HG02678 (cell line): Measurements from ENCODE around the gene MEN1.
"Not testable (repeated sequence)": the region's sequence is repeated elsewhere in the genome, so short reads cannot be mapped to it uniquely, and the experiment has no call there.

Experiments used
- ATAC-seq: cut with Tn5 transposase; IDR thresholded peaks from one replicate; pipeline ENCODE4 v1.9.1; 2021; ENCODE audit warnings: mild to moderate bottlenecking, moderate library complexity; ENCODE audit not compliant: unreplicated experiment

MEN1 gene

GRCh38 chr11:64846998-64847666 is 36.8 kb upstream of the MEN1 start:
- peak; percentile 34 for ATAC-seq

GRCh38 chr11:64845776-64846129 is 35.4 kb upstream of the MEN1 start:
- not testable (repeated sequence) for ATAC-seq

- ATAC-seq = no peak
Observed at GRCh38 chr11:64845129-64845775, 34.9 kb upstream of the MEN1 start.

DNA sequence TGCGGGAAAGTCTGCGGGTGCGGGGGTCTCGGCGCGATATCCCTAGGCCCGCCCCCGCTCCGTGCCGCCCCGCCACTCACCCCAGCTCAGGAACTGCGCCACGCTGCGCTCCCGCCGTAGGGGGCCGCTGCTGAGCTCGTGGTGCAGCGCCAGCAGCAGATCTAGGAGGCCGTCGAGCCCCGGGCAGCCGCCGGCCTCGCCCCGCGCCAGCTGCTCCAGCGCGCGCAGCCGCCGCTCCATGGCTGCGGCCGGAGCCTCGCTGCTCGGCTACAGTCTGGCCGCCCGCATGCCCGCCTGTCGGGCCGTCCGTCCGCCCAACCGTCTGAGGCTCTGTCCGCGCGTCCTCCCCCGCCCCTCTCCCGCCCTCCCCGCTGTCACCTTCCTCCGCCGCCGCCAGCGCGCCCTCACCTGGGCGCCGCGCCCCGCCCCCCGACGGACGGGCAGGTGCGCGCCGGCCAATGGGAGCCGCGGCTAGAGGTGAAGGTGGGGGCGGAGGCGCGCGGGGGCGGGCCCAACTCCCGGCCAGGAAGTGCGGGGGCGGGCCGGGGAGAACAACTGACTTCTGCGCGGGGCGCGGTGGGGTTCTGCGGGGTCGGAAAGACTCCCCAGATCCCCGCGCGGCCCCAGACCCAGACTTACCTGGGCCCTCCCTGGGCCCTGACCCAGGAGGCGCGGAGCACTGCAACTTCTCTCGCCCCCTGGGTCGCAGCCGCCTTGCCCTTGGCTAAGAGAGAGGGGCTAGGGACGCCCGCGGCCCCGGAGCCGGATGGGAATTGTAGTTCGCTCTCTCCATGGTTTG is 34.2 kb upstream of the MEN1 start, which contains the start of gene CDC42BPG:
CDC42BPG (minus strand) TSS at position 324 of the 799 bp plus-strand sequence; CDS start at position 240, 84 bp downstream.
- peak; percentile 35 for ATAC-seq

GRCh38 chr11:64843686-64844329 is 33.5 kb upstream of the MEN1 start:
- ATAC-seq = no peak

- no peak for ATAC-seq
Observed at GRCh38 chr11:64842851-64843685, 32.7 kb upstream of the MEN1 start.

GRCh38 chr11:64842366-64842759 is 32.0 kb upstream of the MEN1 start:
- no peak for ATAC-seq

DNA sequence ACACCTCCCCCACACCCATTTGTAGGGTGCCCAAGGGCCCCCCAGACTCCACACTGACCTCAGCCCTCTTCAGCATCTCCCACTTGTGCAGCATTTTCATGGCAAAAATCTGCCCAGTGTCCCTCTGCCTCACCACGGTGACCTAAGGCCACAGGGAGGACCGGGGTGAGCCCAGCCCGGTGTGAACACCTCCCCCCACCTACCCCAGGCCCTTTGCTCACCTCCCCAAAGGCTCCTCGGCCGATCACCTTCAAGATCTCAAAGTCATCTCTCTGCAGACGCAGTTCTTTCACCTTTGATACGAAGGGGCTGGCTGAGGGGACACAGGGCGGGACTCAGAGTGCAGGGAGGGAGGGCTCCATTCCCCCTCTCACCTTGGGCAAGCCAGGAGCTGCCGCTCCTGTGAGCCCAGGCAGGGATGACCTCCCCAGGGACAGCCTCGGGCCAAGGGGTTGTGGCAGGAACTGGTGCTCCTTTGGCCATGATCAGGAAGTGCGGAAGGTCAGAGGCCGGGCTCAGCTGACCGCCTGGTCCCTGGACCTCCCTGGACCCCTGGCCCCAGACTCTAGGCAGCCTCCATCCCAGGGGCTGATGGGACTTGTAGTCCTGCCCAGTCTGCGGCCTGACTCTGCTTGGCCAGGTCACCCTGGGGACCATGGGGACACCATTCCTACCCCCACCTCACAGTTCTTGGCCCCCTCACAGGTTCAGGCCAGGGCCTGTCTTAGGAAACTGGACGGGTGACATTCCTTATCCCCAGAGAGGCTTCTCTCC is 31.4 kb upstream of the MEN1 start:
- ATAC-seq = no peak

DNA sequence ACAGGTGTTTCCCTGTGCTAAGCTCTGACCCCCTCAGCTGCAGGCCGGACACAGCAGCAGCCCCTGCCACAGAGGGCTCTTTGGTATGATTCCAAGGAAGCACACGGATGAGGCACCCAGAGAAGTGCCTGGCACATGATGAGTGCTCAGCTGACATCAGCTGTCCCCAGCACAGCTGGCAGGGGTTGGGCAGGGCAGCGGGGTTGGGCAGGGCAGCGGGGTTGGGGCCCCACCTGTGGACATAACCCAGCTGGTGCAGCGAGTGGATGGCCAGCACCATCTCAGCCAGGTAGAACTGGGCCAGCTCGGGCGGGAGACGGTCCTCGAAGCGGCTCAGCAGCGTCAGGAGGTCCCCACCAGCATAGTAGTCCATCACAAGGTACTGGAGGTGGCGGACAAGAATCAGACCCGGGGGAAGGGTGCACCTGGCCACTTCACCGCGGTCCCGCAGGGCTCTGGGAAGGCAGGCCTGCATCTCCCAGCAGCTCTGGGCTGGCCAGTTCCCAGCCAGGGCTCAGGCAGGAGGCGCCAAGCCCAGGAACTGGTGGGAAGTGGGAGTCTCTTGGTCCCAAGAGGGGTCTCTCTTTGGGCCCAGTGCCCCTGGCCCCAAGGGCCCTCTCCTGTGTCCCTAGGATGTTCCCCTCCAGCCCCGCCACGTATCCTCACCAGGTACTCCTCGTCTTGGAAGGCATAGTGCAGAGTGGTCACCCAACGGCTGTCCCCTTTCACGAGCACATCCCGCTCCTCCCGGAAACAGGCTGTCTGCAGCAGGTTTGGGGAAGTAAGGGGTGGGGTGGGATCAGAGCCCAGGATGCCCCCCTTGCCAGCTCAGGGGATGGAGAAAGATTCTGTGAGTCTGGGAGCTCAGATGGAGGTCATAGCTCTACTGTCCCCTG is 29.8 kb upstream of the MEN1 start:
- ATAC-seq = no peak

DNA sequence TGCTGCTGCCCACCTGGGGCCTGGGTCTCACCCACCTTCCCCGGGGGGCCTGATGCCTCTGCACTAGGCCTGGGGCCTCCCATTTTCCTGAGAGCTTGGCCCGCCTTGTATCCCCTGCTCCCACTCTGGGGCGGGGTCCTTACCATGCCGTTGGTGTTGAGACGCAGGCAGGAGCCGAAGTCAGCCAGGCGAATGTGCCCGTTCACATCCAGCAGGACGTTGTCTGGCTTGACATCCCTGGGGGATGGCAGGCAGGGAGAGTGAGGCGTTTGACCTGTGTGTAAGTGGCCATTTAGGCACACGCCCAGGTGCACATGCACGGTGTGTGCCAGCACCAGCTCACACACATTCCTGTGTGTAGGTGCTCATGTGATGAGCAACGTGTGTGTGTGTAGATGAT is 29.0 kb upstream of the MEN1 start:
- no peak for ATAC-seq

DNA sequence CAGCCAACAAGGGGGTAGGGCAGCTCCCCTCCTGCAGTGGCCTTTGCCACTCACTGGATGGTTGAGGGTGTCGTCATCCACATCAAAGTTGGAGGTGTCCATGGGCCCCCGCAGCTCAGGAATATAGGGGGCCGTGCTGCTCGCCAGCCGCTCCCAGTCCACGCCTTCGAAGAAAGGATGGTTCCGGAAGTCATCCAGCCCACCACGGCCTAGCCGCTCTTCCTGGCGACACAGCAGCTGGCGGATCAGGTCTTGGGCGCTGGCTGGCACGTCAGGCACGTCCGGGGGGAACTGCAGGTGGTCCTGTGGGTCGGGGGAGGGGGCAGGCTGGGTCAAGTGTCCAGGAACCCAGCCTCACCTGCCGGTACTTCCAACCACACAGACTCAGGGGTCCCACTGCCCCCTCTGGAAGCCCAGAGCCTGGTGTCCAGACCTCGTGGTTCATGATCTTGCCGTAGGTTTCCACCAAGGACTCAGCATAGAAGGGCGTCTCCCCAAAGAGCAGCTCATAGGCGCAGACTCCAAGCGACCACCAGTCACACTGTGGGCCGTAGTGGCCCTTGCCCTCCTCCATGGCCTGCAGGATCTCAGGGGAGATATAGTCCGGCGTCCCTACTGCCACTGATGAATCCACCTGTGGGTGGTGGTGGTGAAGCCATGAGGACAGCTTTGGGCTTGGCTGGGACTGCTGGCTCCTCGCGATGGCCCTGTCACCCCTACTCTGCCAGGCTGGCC is 28.4 kb upstream of the MEN1 start:
- no peak for ATAC-seq

- no peak for ATAC-seq
Observed at GRCh38 chr11:64837887-64838351, 27.6 kb upstream of the MEN1 start.

DNA sequence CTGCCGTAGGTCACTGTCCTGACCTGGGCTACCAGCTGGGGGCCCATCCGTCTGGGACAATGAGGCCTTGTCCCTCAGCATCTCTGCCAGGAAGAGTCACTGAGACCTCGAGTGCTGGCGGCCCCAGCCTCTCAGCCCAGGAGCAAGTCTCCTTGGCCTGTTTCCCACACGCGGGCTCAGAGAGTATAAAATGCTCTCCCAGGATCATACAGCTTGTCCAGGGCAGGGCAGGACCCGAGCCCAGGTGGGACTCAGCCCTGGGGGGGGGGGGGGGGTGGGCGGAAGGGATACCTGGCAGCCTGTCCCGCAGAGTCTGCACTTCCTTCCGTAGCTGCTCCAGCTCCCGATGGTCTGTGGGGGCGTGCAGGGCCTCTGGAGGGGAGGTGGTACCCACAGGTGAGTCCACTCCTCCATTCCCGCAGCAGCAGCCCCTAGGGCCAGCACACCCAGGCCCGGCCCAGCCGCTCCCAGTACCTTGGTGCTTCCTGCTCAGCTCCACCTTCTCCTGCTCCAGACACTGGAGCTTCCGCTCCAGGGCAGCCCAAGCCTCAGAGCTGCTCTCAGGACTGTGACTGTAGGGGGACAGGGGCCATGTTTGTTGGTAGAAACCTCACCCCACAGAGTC is 26.2 kb upstream of the MEN1 start:
- no peak for ATAC-seq

- ATAC-seq = no peak
Observed at GRCh38 chr11:64835616-64836447, 25.5 kb upstream of the MEN1 start.

DNA sequence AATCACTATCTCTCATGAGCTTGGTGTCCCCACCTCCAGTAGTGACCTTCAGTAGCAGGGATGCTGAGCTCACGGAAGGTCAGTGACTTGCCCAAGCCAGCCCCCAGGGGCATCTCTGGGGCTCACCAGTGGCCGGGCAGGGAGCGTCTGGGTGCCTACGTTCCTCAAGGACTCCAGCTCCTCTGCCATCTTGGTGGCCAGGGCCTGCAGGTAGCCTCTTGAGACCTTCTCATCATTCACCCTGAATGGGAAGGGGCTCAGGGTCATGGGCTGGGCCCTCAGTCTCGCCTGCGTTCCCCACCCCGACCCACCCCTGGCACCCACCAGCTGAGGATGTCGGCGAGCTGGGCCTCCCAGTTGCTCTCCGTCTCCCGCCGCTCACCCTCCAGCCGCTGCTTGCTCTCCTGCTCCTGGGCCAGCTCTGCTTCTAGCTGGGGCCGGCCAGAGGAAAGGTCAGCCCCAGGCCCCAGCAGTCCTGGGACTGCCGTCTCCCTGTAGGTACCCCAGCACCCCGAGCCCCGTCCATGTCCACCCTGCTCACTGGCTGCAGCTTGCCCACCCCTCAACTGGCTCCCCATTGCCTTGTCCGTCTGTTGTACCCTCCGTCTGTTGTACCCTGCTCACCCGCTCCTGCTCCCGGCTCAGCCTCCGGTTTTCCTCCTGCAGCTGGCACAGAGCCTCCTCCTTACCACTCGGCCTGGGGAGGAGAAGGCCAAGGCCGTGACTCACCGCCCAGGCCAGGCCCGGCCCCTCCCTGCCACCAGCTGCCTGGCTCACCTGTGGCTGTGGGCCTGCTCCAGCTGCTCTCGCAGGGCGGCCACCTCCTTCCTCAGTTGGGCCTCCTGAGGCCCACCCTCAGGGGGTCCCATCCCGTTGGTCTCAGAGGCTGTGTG is 24.6 kb upstream of the MEN1 start:
- ATAC-seq = no peak
